NCI-H82 treated with DMSO at 0.1 percent for 48 hours (cell line): ENCODE data around the gene UBE2D2.
"Not testable (repeated sequence)": the region's sequence is repeated elsewhere in the genome, so short reads cannot be mapped to it uniquely, and the experiment has no call there.

Source experiments
- DNase-seq: peaks from one replicate; lab custom pipeline; 2025; ENCODE audit not compliant: unreplicated experiment; lab: John Stamatoyannopoulos, UW

Gene UBE2D2

GRCh38 chr5:139560752-139561654 lies at the start of gene UBE2D2:
Gene UBE2D2, plus strand, starts transcription at chr5:139561339. Its CDS starts 453 bp downstream, at chr5:139561792.
- DNase-seq, result peak; percentile 80

- DNase-seq, result no peak
These were observed 48.3 kb upstream of the UBE2D2 start for GRCh38 chr5:139512786-139513390.

GRCh38 chr5:139513434-139513833 lies 47.7 kb upstream of the UBE2D2 start:
- not testable (repeated sequence) for DNase-seq

- no peak for DNase-seq
These were observed 47.2 kb upstream of the UBE2D2 start for GRCh38 chr5:139513852-139514485.

GRCh38 chr5:139514486-139514856 lies 46.7 kb upstream of the UBE2D2 start:
- no peak for DNase-seq

- peak; percentile 40 for DNase-seq
These were observed 43.2 kb upstream of the UBE2D2 start for GRCh38 chr5:139517683-139518564.

GRCh38 chr5:139523635-139524445 lies 37.3 kb upstream of the UBE2D2 start:
- no peak for DNase-seq

- no peak for DNase-seq
These were observed 36.7 kb upstream of the UBE2D2 start for GRCh38 chr5:139524446-139524845.

GRCh38 chr5:139524940-139525585 lies 36.1 kb upstream of the UBE2D2 start:
- DNase-seq, result no peak

GRCh38 chr5:139525586-139526308 lies 35.4 kb upstream of the UBE2D2 start:
- DNase-seq, result not testable (repeated sequence)

- DNase-seq, result not testable (repeated sequence)
These were observed 34.6 kb upstream of the UBE2D2 start for GRCh38 chr5:139526309-139527089.

- DNase-seq, result not testable (repeated sequence)
These were observed 34.1 kb upstream of the UBE2D2 start for GRCh38 chr5:139527090-139527470.

GRCh38 chr5:139527896-139528467 lies 33.2 kb upstream of the UBE2D2 start:
- DNase-seq, result not testable (repeated sequence)

- not testable (repeated sequence) for DNase-seq
These were observed 32.4 kb upstream of the UBE2D2 start for GRCh38 chr5:139528695-139529094.

GRCh38 chr5:139530079-139530478 lies 31.1 kb upstream of the UBE2D2 start:
- DNase-seq, result not testable (repeated sequence)

GRCh38 chr5:139531772-139532169 lies 29.4 kb upstream of the UBE2D2 start:
- DNase-seq, result no peak

- no peak for DNase-seq
These were observed 17.6 kb upstream of the UBE2D2 start for GRCh38 chr5:139543423-139543991.
